Liver (tissue), 9 donors: ENCODE results near the gene RASL10B. TPM values are rescaled to one million over a fixed set of nuclear protein-coding genes. Genes with fewer than 3 reads are reported as not detected.

ENCODE experiments used
- DNase-seq: peaks from one replicate; pipeline ENCODE4 v3.0.0-alpha.2; 2017; ENCODE audit warnings: low spot score
- H3K27ac ChIP-seq, 2 donors: one replicate each; pipeline ENCODE4 v1.7.0; 2013; ENCODE audit warnings: inconsistent platforms in 2 of 2, low read length in 2 of 2, control low read depth in 1 of 2, low read depth in 1 of 2, mild to moderate bottlenecking in 1 of 2
- H3K27me3 ChIP-seq, 4 donors: one replicate each; pipeline versions ENCODE4 v1.6.1 to v1.7.0; 2013; ENCODE audit warnings: low read length in 3 of 4, inconsistent platforms in 1 of 4, mild to moderate bottlenecking in 1 of 4, moderate library complexity in 1 of 4; ENCODE audit not compliant: control insufficient read depth in 4 of 4, insufficient read depth in 4 of 4
- H3K36me3 ChIP-seq, 4 donors: one replicate each; pipeline versions ENCODE4 v1.6.1 to v1.7.0; 2013; ENCODE audit warnings: low read length in 3 of 4, mild to moderate bottlenecking in 3 of 4, low read depth in 1 of 4, moderate library complexity in 1 of 4; ENCODE audit not compliant: control insufficient read depth in 4 of 4, insufficient read depth in 3 of 4
- H3K4me1 ChIP-seq, 4 donors: one replicate each; pipeline versions ENCODE4 v1.6.1 to v1.7.0; 2013; ENCODE audit warnings: low read length in 3 of 4, mild to moderate bottlenecking in 3 of 4, moderate library complexity in 1 of 4; ENCODE audit not compliant: control insufficient read depth in 4 of 4, insufficient read depth in 4 of 4
- H3K4me3 ChIP-seq, 3 donors: one replicate each; pipeline versions ENCODE4 v1.6.1 to v1.7.0; 2013; ENCODE audit warnings: low read length in 3 of 3, control low read depth in 1 of 3, low read depth in 1 of 3, mild to moderate bottlenecking in 1 of 3
- H3K9ac ChIP-seq, 2 donors: one replicate each; pipeline ENCODE4 v1.7.0; 2013; ENCODE audit warnings: low read length in 2 of 2, mild to moderate bottlenecking in 2 of 2, moderate library complexity in 2 of 2, control low read depth in 1 of 2, low read depth in 1 of 2
- H3K9me3 ChIP-seq, 4 donors: one replicate each; pipeline versions ENCODE4 v1.6.1 to v1.7.0; 2013; ENCODE audit warnings: low read length in 3 of 4; ENCODE audit not compliant: control insufficient read depth in 4 of 4
- EGR1 ChIP-seq, 2 donors: IDR thresholded peaks; 2 replicates each; pipeline ENCODE4 v1.6.1; 2016 to 2018; ENCODE audit warnings: antibody characterized with exemption in 2 of 2, low read depth in 2 of 2
- FOXA1 ChIP-seq: IDR thresholded peaks from 2 replicates; pipeline ENCODE4 v1.6.1; 2016; ENCODE audit warnings: antibody characterized with exemption
- FOXA2 ChIP-seq: IDR thresholded peaks from 2 replicates; pipeline ENCODE4 v1.6.1; 2016; ENCODE audit warnings: antibody characterized with exemption
- GABPA ChIP-seq, 2 donors: IDR thresholded peaks in 1 of 2; conservative IDR thresholded peaks in 1 of 2; 2 replicates each; pipeline ENCODE4 v1.6.1; 2016; ENCODE audit warnings: antibody characterized with exemption in 2 of 2, mild to moderate bottlenecking in 1 of 2, moderate library complexity in 1 of 2
- HNF4A ChIP-seq, 2 donors: conservative IDR thresholded peaks; 2 replicates each; pipeline ENCODE4 v1.6.1; 2016; ENCODE audit warnings: antibody characterized with exemption in 2 of 2, mild to moderate bottlenecking in 2 of 2
- HNF4G ChIP-seq: IDR thresholded peaks from 2 replicates; pipeline ENCODE4 v1.6.1; 2016; ENCODE audit warnings: antibody characterized with exemption
- JUND ChIP-seq, 2 donors: IDR thresholded peaks; 2 replicates each; pipeline ENCODE4 v1.6.1; 2016; ENCODE audit warnings: antibody characterized with exemption in 2 of 2
- NR2F2 ChIP-seq: IDR thresholded peaks from 2 replicates; pipeline ENCODE4 v1.6.1; 2016; ENCODE audit warnings: antibody characterized with exemption
- RAD21 ChIP-seq, 2 donors: IDR thresholded peaks; 2 replicates each; pipeline ENCODE4 v1.6.1; 2016; ENCODE audit warnings: antibody characterized with exemption in 2 of 2, mild to moderate bottlenecking in 2 of 2
- RXRA ChIP-seq, 2 donors: IDR thresholded peaks; 2 replicates each; pipeline ENCODE4 v1.6.1; 2017 to 2018; ENCODE audit warnings: antibody characterized with exemption in 2 of 2, mild to moderate bottlenecking in 1 of 2
- SP1 ChIP-seq: IDR thresholded peaks from 2 replicates; pipeline ENCODE4 v1.6.1; 2018; ENCODE audit warnings: antibody characterized with exemption, mild to moderate bottlenecking
- TAF1 ChIP-seq: conservative IDR thresholded peaks from 2 replicates; pipeline ENCODE4 v1.6.1; 2016; ENCODE audit warnings: antibody characterized with exemption, mild to moderate bottlenecking
- YY1 ChIP-seq: IDR thresholded peaks from 2 replicates; pipeline ENCODE4 v1.6.1; 2016; ENCODE audit warnings: antibody characterized with exemption, mild to moderate bottlenecking
- WGBS: extraction: QIAGEN DNeasy Blood & Tissue Kit; methylation state at CpG from one replicate; pipeline ENCODE4 v1.1.7; 2013; 5-methylcytosine and 5-hydroxymethylcytosine counted together
- polyA plus RNA-seq, 2 donors: library from polyadenylated mRNA; stranded (reverse) in 1 of 2; unstranded in 1 of 2; fragments of 200-250 nt in 1 of 2; fragments of >200 nt in 1 of 2; fragmentation: Nextera tagmentation in 1 of 2; extraction: Ambion mirVana in 1 of 2; gene quantifications; one replicate each; pipeline versions ENCODE4 v1.2.1 to v1.2.3, GENCODE V29; 2013 to 2015
- total RNA-seq, 2 donors: library from RNA; depleted of rRNA; stranded (reverse); fragments of >200 nt; gene quantifications; one replicate each; pipeline ENCODE4 v1.2.3, GENCODE V29; 2014
- TF ChIP-seq, protein P1 (sequence below): fragments of 150-350 bp; IDR thresholded peaks from 2 replicates; pipeline ENCODE4 v1.5.1; 2017; ENCODE audit warnings: improper control_type of control experiment, low read depth, low read length; ENCODE audit not compliant: missing input control
- TF ChIP-seq, protein P2 (sequence below): IDR thresholded peaks from 2 replicates; pipeline ENCODE4 v1.6.1; 2016; ENCODE audit warnings: antibody characterized with exemption
- TF ChIP-seq, protein P3 (sequence below): IDR thresholded peaks from 2 replicates; pipeline ENCODE4 v1.6.1; 2016; ENCODE audit warnings: antibody characterized with exemption
- TF ChIP-seq, protein P4 (sequence below): IDR thresholded peaks from 2 replicates; pipeline ENCODE4 v1.6.1; 2016; ENCODE audit warnings: antibody characterized with exemption, mild to moderate bottlenecking
- TF ChIP-seq, protein P5 (sequence below): IDR thresholded peaks from 2 replicates; pipeline ENCODE4 v1.6.1; 2016; ENCODE audit warnings: antibody characterized with exemption
- donor health status: healthy.
- donor health status: healthy.
- donor health status: healthy.
- donor health status: healthy.
- donor health status: healthy.

RASL10B gene
- total and polyA plus RNA-seq, 4 donors: 0.42 to 3.8 (median 2.2) TPM

DNA sequence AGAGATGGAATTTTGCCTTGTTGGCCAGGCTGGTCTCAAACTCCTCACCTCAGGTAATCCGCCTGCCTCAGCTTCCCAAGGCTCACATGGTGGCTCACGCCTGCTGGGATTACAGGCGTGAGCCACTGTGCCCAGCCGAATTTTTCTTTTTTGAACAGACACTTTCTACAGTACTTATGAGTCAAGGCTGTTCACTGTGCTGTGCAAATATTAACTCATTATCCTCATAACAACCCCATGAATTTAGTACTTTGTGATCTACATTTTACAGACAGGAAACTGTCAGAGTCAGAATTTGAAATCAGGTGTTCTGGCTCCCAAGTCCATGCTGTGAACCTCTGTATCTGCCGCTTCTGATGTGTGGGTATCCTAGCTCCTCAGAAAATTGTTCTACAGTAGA, 25.7 kb upstream of the RASL10B start:
- WGBS: 80% methylated on average over 5 of the region's 5 CpGs
- H3K36me3 ChIP-seq: peaks cover 0 to 3% (median 0%) of the 10 kb centered on the region in 4 donors

DNA sequence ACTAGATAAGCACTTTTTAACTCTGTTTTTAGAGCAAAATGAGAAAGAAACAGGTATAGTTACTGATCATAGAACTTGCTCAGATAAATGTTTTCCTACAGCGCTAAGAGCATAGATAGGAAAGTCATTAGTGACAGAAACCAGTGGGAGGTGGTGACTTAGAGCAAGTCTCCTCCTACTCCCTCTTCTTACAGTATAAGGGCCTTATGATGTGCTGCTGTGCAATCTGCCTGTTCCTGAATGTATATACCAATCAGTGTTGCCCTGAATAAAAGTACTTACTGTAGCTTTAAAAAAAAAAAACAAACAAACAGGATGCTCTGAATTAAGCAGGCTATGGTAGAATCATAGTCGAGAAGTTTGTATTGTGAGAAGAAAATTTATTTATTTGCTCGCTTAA, 23.3 kb upstream of the RASL10B start:
- Histone ChIP-seq H3K27ac (no peak overlapping the region), H3K9me3 (no peaks in the 10 kb centered on the region), H3K4me1 (peaks cover 0 to 18% (median 12%) of the 10 kb centered on the region in 4 donors), H3K36me3 (peaks cover 0 to 2% (median 0%) of the 10 kb centered on the region in 4 donors), H3K4me3 (no peak overlapping the region), H3K27me3 (no peaks in the 10 kb centered on the region), H3K9ac (no peak overlapping the region)
- no peak for DNase-seq
- no peak for TF ChIP-seq FOXA1
- no peak for TF ChIP-seq GABPA (IDR thresholded peaks at IDR 0.05 in 1 of 2, conservative IDR thresholded peaks at IDR 0.05 in 1 of 2)
- TF ChIP-seq TAF1: no peak
- TF ChIP-seq, protein P1, sequence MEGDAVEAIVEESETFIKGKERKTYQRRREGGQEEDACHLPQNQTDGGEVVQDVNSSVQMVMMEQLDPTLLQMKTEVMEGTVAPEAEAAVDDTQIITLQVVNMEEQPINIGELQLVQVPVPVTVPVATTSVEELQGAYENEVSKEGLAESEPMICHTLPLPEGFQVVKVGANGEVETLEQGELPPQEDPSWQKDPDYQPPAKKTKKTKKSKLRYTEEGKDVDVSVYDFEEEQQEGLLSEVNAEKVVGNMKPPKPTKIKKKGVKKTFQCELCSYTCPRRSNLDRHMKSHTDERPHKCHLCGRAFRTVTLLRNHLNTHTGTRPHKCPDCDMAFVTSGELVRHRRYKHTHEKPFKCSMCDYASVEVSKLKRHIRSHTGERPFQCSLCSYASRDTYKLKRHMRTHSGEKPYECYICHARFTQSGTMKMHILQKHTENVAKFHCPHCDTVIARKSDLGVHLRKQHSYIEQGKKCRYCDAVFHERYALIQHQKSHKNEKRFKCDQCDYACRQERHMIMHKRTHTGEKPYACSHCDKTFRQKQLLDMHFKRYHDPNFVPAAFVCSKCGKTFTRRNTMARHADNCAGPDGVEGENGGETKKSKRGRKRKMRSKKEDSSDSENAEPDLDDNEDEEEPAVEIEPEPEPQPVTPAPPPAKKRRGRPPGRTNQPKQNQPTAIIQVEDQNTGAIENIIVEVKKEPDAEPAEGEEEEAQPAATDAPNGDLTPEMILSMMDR: no peak
- TF ChIP-seq, protein P2, sequence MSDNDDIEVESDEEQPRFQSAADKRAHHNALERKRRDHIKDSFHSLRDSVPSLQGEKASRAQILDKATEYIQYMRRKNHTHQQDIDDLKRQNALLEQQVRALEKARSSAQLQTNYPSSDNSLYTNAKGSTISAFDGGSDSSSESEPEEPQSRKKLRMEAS: no peak
- TF ChIP-seq JUND (IDR thresholded peaks at IDR 0.05): no peak
- TF ChIP-seq, protein P3, sequence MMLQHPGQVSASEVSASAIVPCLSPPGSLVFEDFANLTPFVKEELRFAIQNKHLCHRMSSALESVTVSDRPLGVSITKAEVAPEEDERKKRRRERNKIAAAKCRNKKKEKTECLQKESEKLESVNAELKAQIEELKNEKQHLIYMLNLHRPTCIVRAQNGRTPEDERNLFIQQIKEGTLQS: no peak
- TF ChIP-seq, protein P4, sequence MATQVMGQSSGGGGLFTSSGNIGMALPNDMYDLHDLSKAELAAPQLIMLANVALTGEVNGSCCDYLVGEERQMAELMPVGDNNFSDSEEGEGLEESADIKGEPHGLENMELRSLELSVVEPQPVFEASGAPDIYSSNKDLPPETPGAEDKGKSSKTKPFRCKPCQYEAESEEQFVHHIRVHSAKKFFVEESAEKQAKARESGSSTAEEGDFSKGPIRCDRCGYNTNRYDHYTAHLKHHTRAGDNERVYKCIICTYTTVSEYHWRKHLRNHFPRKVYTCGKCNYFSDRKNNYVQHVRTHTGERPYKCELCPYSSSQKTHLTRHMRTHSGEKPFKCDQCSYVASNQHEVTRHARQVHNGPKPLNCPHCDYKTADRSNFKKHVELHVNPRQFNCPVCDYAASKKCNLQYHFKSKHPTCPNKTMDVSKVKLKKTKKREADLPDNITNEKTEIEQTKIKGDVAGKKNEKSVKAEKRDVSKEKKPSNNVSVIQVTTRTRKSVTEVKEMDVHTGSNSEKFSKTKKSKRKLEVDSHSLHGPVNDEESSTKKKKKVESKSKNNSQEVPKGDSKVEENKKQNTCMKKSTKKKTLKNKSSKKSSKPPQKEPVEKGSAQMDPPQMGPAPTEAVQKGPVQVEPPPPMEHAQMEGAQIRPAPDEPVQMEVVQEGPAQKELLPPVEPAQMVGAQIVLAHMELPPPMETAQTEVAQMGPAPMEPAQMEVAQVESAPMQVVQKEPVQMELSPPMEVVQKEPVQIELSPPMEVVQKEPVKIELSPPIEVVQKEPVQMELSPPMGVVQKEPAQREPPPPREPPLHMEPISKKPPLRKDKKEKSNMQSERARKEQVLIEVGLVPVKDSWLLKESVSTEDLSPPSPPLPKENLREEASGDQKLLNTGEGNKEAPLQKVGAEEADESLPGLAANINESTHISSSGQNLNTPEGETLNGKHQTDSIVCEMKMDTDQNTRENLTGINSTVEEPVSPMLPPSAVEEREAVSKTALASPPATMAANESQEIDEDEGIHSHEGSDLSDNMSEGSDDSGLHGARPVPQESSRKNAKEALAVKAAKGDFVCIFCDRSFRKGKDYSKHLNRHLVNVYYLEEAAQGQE: no peak
- no peak for TF ChIP-seq HNF4A (conservative IDR thresholded peaks at IDR 0.05)
- TF ChIP-seq NR2F2: no peak
- no peak for TF ChIP-seq RAD21 (IDR thresholded peaks at IDR 0.05)
- no peak for TF ChIP-seq HNF4G
- no peak for TF ChIP-seq SP1
- TF ChIP-seq YY1: no peak
- TF ChIP-seq EGR1 (IDR thresholded peaks at IDR 0.05; ENCODE audit: low read depth in 2 of 2): no peak
- no peak for TF ChIP-seq FOXA2
- TF ChIP-seq, protein P5, sequence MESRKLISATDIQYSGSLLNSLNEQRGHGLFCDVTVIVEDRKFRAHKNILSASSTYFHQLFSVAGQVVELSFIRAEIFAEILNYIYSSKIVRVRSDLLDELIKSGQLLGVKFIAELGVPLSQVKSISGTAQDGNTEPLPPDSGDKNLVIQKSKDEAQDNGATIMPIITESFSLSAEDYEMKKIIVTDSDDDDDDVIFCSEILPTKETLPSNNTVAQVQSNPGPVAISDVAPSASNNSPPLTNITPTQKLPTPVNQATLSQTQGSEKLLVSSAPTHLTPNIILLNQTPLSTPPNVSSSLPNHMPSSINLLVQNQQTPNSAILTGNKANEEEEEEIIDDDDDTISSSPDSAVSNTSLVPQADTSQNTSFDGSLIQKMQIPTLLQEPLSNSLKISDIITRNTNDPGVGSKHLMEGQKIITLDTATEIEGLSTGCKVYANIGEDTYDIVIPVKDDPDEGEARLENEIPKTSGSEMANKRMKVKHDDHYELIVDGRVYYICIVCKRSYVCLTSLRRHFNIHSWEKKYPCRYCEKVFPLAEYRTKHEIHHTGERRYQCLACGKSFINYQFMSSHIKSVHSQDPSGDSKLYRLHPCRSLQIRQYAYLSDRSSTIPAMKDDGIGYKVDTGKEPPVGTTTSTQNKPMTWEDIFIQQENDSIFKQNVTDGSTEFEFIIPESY: no peak
- no peak for TF ChIP-seq RXRA (IDR thresholded peaks at IDR 0.05)
- WGBS: 85% methylated on average over 3 of the region's 3 CpGs

More for the DNA sequence above, 25.7 kb upstream of the RASL10B start:
- H3K9me3 ChIP-seq: no peaks in the 10 kb centered on the region
- no peaks in the 10 kb centered on the region for H3K27me3 ChIP-seq
- TF ChIP-seq, protein P2: no peak
- no peak overlapping the region for H3K27ac ChIP-seq
- H3K4me1 ChIP-seq: peaks cover 0 to 10% (median 5%) of the 10 kb centered on the region in 4 donors
- H3K4me3 ChIP-seq: no peak overlapping the region
- no peak overlapping the region for H3K9ac ChIP-seq
- no peak for DNase-seq
